ENCODE results near the gene HDAC6.
"Not testable (repeated sequence)": the region's sequence is repeated elsewhere in the genome, so short reads cannot be mapped to it uniquely, and the experiment has no call there.

Gene HDAC6

DNA sequence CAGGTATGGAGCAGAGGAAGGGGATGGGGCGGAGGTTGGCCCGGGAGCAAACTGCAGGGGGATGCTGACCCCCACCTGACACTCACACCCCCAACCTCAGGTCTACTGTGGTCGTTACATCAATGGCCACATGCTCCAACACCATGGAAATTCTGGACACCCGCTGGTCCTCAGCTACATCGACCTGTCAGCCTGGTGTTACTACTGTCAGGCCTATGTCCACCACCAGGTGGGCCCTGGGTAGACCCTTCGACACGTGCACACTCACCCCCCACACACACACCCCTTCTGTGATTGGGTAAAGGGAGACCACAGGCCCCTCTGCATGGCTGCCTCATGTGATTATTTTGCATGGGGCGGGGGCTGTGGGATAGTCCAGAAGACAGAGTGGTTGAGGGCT is 22.2 kb downstream of the HDAC6 start:
- DNase-seq (ENCODE audit: low read depth in 2 of 2, low spot score in 1 of 2) = no peak

DNA sequence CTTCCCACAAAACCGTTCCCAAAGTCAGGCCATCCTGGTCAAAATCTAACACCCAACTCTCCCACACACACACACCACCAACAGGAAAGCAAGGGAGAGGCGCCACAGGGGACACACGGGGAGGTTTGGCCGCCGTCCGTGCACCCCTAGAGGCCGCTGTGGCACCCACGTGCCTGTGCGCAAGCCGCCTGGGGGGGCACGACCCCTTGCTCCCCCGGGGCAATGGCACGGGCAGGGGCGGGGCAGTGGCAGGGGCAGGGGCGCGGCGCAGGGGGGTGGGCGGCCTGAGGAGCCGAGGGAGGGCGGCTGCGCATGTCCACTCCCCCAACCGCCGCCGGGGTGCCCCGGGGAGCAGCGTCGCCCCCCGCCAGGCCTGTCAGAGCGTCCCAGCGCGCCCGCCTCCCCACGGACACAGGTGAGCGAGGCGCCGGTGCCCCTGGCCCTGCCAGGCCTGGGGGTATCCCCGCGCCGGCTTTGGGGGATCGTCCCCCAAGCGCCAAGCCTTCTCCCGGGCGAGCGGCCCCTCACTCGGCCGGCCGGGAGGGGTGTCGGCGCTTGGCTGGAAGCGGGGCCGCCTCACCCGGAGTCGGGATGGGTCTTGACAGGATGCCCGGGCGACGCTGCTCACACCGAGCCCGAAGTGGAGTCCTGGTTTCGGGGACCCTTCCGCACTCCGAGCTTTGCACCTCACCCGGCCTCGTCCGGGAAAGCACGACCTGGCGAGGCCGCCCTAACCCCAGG is 24.4 kb downstream of the HDAC6 start, which contains the start of gene ERAS:
ERAS (plus strand) TSS at position 379 of the 741 bp plus-strand sequence. CDS start 2,611 bp downstream, outside the sequence.
- DNase-seq (ENCODE audit: low read depth in 2 of 2, low spot score in 1 of 2) = no peak

GRCh38 chrX:48826876-48827653 is 25.2 kb downstream of the HDAC6 start:
- no peak for DNase-seq (ENCODE audit: low read depth in 2 of 2, low spot score in 1 of 2)

DNA sequence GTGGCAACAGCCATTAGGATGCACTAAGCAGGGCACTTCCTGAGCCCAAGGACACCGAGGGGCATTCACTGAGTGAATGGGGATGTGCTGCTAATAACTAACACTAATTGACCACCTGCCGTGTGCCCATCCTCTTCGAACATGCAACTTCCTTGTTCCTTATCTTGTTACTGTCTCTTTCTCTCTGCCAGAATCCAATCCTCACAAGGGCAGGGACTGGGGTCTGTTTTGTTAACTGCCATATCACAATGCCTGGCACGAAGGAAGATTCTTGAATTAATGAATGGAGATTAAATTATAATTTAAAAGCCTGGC is 25.7 kb downstream of the HDAC6 start:
- no peak for DNase-seq (ENCODE audit: low read depth in 2 of 2, low spot score in 1 of 2)

- no peak for DNase-seq (ENCODE audit: low read depth in 2 of 2, low spot score in 1 of 2)
Observed at GRCh38 chrX:48829016-48829735, 27.3 kb downstream of the HDAC6 start.

- DNase-seq (ENCODE audit: low read depth in 2 of 2, low spot score in 1 of 2) = no peak
Observed at GRCh38 chrX:48831136-48831908, 29.5 kb downstream of the HDAC6 start.

- no peak for DNase-seq (ENCODE audit: low read depth in 2 of 2, low spot score in 1 of 2)
Observed at GRCh38 chrX:48831909-48832291, 30.0 kb downstream of the HDAC6 start.

DNA sequence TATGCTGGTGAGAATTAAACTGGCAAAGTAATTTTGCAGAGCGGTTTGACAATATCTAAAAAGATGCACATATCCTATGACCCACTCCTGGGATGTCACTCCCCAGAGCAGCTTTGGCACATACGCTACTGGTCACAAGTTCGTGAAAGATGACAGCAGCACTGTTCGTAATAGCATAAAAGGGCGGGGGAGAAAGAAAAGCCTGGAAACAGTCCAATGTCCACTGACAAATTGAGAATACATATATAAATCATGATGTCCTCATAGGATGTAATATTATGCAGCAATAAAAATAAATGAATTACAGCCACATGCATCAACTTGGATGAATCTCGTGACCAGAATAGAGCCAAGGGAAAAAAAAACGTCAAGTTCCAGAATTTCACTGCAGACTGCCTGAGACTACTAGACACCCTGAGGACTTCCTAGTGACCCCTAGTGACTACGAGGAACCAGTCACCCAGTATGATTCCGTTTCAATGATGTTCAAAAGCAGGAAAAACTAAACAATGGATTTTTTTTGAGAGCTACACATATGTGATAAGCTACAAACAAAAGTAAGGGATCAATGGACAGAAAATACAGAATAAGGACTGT is 31.8 kb downstream of the HDAC6 start:
- DNase-seq (ENCODE audit: low read depth in 2 of 2, low spot score in 1 of 2) = no peak

DNA sequence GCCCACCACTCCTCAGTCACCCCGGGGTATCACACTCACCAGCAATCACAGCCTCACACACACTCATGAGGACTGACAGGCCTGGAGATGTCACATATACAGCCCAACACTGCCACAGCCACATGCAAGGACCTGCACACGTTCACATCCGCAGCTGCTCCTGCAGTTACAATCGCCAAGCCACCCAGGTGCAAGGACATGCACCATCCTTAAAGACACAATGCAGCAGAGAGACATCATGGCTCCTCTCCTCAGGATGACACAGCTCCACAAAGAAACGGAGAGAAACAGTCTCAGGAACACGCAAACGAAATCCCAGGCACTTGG is 32.5 kb downstream of the HDAC6 start:
- DNase-seq (ENCODE audit: low read depth in 2 of 2, low spot score in 1 of 2) = no peak

- DNase-seq (ENCODE audit: low read depth in 2 of 2, low spot score in 1 of 2) = no peak
Observed at GRCh38 chrX:48835524-48836329, 33.9 kb downstream of the HDAC6 start, which contains the start of gene PCSK1N. PCSK1N (minus strand) TSS chrX:48835610; CDS start chrX:48835532, 78 bp downstream.

- no peak for DNase-seq (ENCODE audit: low read depth in 2 of 2, low spot score in 1 of 2)
Observed at GRCh38 chrX:48839686-48840085, 37.8 kb downstream of the HDAC6 start.

- DNase-seq (ENCODE audit: low read depth in 2 of 2, low spot score in 1 of 2) = no peak
Observed at GRCh38 chrX:48848847-48849246, 47.0 kb downstream of the HDAC6 start.

DNA sequence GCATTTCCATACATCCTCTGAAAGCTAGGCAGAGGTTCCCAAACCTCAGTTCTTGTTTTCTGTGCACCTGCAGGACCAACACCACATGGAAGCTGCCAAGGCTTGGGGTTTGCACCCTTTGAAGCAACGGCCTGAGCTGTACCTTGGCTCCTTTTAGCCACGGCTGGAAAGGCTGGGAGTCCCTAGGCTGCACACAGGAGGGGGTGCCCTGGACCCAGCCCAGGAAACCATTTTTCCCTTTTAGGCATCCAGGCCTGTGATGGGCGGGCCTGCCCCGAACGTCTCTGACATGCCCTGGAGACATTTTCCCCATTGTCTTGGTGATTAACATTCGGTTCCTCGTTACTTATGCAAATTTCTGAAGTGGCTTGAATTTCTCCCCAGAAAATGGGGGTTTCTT is 51.0 kb downstream of the HDAC6 start:
- no peak for DNase-seq (ENCODE audit: low read depth in 2 of 2, low spot score in 1 of 2)

GRCh38 chrX:48853494-48853893 is 51.6 kb downstream of the HDAC6 start:
- DNase-seq (ENCODE audit: low read depth in 2 of 2, low spot score in 1 of 2) = not testable (repeated sequence)

DNA sequence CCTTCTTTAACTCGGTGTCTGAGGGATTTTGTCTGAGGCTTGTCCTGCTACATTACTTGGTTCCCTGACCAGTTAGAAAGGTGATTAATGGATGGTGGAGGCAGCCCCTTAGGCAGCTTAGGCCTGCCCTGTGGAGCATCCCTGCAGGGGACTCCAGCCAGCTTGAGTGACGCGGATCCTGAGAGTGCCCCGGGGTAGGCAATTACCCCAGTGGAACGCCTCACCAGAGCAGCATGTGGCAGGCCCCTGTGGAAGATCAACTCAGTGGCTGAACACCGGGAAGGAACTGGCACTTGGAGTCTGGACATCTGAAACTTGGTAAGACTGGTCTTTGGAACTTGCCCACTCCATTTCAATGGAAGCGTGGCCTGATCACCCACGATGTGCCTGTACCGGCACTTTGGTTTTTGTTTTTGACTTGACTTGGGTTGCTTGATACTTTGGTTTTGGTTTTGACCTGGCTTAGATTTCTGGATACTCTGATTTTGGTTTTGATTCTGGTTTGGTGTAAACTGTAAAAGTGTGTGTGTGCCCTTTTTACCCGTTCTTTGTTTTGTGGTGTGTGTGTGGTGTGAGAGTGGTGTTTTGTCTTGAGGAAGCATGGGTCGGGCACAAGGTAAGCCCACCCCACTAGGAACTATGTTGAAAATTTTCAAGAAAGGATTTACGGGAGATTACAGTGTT is 52.4 kb downstream of the HDAC6 start:
- not testable (repeated sequence) for DNase-seq (ENCODE audit: low read depth in 2 of 2, low spot score in 1 of 2)

- no peak for DNase-seq (ENCODE audit: low read depth in 2 of 2, low spot score in 1 of 2)
Observed at GRCh38 chrX:48854898-48855297, 53.0 kb downstream of the HDAC6 start.

DNA sequence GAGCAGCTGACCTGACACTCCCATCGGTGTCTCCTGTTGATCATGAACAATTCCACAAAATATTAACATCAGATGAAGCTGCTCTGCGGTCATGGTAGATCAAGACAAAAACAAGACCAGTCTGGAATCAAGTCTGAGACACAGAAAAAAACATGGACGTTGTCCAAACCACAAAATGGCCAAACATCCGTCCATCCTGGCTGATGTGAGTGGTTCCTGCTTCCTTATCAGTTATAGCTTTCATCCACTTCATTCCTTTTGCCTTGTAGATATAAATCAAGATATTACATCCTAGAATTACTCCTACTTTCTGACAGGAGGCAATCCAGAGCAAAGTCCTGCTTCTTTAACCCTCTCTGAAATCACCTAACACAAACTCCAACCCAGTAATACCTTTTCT is 62.3 kb downstream of the HDAC6 start:
- DNase-seq (ENCODE audit: low read depth in 2 of 2, low spot score in 1 of 2) = no peak

DNA sequence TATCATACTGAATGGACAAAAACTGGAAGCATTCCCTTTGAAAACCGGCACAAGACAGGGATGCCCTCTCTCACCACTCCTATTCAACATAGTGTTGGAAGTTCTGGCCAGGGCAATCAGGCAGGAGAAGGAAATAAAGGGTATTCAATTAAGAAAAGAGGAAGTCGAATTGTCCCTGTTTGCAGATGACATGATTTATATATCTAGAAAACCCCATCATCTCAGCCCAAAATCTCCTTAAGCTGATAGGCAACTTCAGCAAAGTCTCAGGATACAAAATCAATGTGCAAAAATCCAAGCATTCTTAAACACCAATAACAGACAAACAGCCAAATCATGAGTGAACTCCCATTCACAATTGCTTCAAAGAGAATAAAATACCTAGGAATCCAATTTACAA is 70.2 kb downstream of the HDAC6 start:
- DNase-seq (ENCODE audit: low read depth in 2 of 2, low spot score in 1 of 2) = not testable (repeated sequence)
